VCaP (cell line): Measurements from ENCODE around the gene CDH2.

Experiments
- H3K27ac ChIP-seq: fragments of 450-650 bp; 2 replicates; pipeline ENCODE4 v1.5.1; 2017
- CTCF ChIP-seq: fragments of 450-650 bp; conservative IDR thresholded peaks from 2 replicates; pipeline ENCODE4 v1.5.1; 2017; ENCODE audit warnings: mild to moderate bottlenecking, moderate library complexity

Gene CDH2

GRCh38 chr18:28041366-28041765 lies 135.6 kb downstream of the CDH2 start:
- no peak overlapping the region for H3K27ac ChIP-seq
- TF ChIP-seq CTCF = no peak

- TF ChIP-seq CTCF = no peak
Measured at GRCh38 chr18:28040716-28041115, 136.2 kb downstream of the CDH2 start.

GRCh38 chr18:28040211-28040610 lies 136.7 kb downstream of the CDH2 start:
- no peak overlapping the region for H3K27ac ChIP-seq
- no peak for TF ChIP-seq CTCF

More at GRCh38 chr18:28040716-28041115, 136.2 kb downstream of the CDH2 start:
- no peak overlapping the region for H3K27ac ChIP-seq

- H3K27ac ChIP-seq = no peak overlapping the region
- TF ChIP-seq CTCF = no peak
Measured at GRCh38 chr18:28039691-28040090, 137.2 kb downstream of the CDH2 start.

GRCh38 chr18:28039078-28039477 lies 137.9 kb downstream of the CDH2 start:
- TF ChIP-seq CTCF = no peak
- H3K27ac ChIP-seq = no peak overlapping the region

GRCh38 chr18:28036488-28036887 lies 140.4 kb downstream of the CDH2 start:
- no peak overlapping the region for H3K27ac ChIP-seq
- TF ChIP-seq CTCF = no peak

- TF ChIP-seq CTCF = no peak
- no peak overlapping the region for H3K27ac ChIP-seq
Measured at GRCh38 chr18:28034567-28034966, 142.4 kb downstream of the CDH2 start.

GRCh38 chr18:28032177-28032576 lies 144.8 kb downstream of the CDH2 start:
- H3K27ac ChIP-seq = no peak overlapping the region
- TF ChIP-seq CTCF = no peak
